GM19025 (cell line): Measurements from ENCODE around the gene TBX21.

Source experiments
- ATAC-seq: cut with Tn5 transposase; IDR thresholded peaks from one replicate; pipeline ENCODE4 v1.9.1; 2021; ENCODE audit warnings: mild to moderate bottlenecking, low read depth, moderate library complexity; ENCODE audit not compliant: unreplicated experiment

TBX21 gene

DNA sequence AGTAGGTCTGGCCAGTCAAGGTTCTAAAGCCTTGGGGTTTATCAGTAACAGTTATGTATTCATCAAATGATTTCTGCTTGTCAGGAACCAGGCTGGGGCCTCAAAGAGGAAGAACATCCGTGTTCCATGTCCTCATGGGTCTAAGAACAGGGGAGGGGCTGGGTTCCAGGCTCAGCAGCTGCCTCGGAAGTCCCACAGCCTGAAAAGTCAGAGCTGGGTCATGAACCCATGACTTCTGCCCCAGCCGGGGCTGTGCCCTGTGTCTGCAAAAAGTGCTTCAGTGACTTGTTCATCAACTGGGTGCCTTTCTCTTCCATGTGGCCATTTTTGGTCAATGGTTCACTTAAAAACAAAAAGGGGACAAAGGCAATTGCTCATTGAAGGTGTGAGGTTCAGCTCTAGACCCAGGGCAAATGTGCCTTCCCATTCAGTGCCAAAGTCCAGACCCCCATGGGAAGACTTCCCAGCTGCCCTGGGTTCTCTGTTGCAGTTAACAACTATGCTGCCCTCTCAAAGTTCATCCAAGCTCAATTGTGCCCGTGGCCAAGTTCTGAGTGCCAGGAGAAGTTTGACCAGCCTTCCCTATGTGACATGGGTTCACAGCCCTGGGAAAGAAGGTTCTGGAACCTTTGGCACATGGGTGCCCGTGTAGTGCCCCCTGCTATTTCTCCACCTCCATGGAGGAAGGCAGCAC is 20.6 kb upstream of the TBX21 start:
- ATAC-seq: no peak

DNA sequence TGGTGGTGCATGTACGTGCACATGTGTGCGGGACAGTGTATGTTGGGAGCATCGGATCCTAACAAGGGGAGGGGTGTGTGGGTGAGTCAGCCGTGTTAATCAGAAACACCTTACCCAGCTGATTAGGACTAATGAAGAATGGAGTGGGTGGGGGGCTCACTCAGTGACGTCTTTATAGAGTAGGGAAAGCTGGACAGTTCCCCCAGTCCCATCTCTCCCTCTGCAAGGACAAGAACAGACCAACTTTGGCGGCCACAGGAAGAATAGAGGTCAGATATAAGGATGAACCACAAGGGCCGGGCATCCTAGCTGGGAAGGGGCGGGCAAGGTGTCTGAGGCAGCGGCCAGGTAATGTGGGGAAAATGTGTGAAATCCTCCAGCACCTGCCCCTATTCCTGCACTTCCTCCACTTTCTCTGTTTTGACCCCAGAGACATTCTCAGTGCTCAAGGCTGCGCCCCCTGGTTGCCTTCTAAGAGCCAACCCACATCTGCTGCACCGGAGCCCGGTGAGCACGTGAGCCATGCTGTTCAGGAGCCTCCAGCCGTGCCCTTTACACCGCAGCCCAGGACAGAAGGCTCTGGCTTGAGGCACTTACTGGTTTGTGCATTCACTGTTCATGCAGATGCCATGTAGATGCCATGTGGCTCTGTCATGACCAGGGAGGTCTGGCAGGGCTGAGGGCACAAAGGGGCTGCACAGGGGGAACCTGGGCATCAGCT is 18.9 kb upstream of the TBX21 start:
- ATAC-seq: no peak

GRCh38 chr17:47714773-47715396 is 18.2 kb upstream of the TBX21 start:
- no peak for ATAC-seq

DNA sequence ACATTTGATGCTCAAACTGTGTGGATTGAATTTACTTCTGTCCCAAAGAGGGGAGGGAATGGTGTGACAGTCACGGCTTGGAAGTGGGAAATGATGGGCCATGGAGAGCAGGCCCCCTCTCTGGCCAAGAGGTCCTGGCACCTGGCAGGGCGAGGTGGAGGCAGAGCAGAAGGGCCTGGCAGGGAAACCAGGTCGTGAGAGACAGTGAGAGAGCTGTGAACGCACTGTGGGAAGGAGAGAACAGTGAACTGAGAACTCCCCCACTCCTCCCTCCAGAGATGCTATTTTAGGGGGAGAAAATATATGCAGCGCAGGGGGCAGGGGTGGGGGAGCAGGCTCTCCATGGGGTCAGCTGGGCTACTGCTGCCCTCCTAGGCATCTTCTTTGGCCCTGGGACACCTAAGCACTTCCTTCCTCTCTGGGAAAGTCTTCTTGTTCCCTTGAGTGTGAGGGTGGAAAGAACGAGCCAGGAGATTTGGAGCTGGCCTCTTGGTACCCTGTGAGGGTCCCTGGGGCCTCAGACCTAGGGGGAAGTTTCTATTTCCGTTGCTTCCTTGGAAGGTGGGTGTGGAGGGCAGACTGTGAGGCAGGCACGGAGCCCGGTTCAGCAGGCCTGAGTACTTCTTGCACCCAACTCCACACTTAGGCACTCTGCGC is 17.2 kb upstream of the TBX21 start:
- no peak for ATAC-seq

- no peak for ATAC-seq
These were observed 16.7 kb upstream of the TBX21 start for GRCh38 chr17:47716375-47716774.

- ATAC-seq: no peak
These were observed 15.8 kb upstream of the TBX21 start for GRCh38 chr17:47717261-47717697.

DNA sequence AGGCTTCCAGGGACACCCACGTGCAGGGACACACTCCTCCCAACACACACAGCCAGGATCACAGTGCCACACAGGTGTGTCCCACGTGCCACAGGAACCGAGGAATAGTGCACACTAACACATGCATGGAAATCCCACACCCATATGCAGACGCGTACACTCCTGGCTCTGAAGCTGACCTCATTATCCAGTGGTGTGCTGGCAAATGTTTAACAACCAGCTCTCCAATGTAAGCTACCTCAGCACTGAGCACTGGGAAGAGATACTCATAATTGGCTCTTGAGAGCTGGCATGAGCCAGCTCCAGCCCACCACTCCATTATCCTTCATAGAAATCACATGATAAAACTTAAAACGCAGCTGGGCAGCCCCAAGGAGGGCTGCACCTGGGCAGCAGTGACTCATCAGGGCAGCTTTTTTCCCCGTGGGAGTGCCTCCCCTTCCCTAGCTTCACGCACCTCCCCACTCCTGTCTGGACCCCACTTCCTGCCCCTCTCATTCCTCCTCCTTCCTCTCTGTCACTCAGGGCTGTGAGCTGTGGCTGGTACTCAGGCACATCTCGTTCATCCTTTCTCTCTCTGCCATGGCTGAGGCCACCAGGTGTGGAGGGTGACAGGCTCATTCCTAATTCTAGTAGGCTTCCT is 14.9 kb upstream of the TBX21 start:
- ATAC-seq: no peak

- ATAC-seq: no peak
These were observed 14.2 kb upstream of the TBX21 start for GRCh38 chr17:47718634-47719405.

DNA sequence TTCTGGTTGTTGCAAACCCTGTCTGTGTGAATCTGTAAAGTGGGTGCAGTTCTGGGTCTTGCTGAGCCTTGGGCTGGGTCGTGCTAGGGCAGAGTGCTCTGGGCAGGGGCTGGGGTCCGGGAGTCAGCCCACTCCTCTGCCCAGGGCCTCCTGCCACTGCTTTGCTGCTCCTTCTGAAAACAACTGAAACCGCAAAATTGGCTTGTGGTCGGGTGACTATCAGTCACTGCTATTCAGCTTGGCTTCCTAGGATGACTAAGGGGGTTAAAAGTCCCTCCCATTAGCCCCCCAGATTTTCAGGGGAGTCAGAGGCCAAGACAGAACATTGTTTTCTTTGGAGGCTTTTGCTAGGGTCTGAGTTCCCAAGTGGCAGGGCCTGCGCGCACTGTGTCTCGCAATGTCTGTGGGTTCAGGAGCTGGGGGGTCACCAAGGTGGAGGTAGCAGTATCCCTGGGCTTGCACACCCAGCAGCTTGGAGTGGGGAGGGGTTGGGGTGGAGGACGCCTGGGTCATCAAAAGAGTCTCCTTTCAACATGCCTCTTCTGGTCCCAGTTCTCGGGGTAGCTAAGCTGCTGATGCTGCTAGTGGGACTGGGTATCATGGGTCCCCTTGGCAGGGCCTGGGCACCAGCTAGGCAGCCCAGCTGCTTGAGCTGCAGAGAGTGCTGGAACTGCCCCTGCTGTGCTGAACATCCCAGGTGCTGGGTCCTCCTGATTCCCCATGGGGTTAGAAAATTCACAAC is 13.5 kb upstream of the TBX21 start:
- ATAC-seq: no peak

GRCh38 chr17:47720196-47720595 is 12.8 kb upstream of the TBX21 start:
- ATAC-seq: no peak

- no peak for ATAC-seq
These were observed 12.1 kb upstream of the TBX21 start for GRCh38 chr17:47720754-47721533.

DNA sequence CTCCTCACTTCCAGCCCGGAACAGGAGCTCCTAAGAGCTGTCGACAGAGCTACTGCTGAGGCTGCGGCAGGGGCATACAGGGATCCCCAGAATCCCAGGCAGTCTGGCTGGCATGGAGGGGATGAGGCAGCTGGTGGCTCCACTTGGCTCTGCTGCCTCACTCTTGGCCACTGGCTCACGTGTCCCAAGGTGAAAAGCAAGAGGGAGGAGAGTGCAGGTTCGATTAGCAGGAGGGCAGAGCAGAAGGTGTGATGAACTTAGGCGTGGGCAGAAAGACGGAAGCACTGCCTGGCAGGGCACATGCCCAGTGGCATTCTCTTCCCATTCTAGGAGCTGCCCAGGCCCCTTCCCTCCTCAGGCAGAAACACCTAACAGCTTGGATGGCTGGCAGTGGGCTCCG is 11.3 kb upstream of the TBX21 start:
- ATAC-seq: no peak

DNA sequence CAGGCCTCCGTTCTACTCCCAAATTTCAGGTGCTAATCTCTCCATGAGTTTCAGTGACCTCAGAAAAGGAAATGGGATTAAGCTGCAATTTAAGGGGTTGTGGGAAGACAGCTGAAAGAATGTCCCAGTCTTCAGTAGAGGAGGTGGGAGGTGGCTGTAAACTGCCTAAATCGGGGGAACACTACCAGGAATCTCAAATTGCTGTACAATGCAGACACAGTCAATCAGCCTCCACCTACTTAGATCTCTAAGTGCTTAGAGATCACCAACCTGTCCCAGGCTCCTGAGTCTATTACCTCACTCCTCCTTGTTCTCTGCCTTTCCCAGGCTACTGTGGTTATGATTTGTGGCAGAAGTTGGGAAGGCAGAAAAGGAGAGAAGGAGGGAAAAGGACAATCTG is 8.3 kb upstream of the TBX21 start:
- no peak for ATAC-seq

GRCh38 chr17:47725446-47726111 is 7.5 kb upstream of the TBX21 start:
- no peak for ATAC-seq

- no peak for ATAC-seq
These were observed 6.0 kb upstream of the TBX21 start for GRCh38 chr17:47726796-47727703.

- no peak for ATAC-seq
These were observed 5.4 kb upstream of the TBX21 start for GRCh38 chr17:47727704-47728036.

DNA sequence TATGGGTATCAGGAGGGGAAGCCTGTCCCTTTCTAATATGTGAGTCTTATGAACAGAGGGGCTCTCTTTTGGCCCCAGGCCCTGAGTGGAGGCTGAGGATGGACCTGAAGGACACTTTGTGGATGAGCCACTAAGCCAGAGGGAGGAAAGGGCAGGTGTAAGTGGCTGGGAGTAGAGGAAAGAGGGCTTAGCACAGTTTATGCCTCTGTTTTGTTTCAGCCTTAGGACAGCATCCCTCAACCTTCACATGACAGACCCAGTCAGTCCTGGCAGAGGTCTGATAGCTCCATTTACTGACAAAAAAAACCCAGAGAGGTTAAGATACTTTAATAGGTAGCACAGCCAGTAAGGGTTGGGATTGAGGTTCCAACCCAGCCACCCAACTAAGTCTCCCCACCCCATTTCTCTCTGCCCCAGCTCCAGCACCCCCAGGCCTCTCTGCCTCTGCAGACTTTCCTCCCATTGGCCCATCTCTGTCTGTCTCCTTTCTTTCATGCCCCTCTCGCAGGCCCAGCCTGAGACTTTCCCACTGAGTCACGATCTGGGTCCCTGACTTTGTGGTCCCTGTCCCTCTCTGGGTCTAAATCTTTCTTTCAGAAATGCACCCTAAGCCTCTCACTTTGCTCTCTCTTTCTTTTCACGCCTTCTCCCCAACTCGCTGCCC is 4.7 kb upstream of the TBX21 start:
- no peak for ATAC-seq
